Loucy (cell line): ENCODE results near the gene TMEM131.

Source experiments
- H2AFZ ChIP-seq: fragments of 200-600 bp; sonication (generic); 2 replicates; pipeline ENCODE4 v1.6.0; 2016; ENCODE audit warnings: antibody characterized with exemption, mild to moderate bottlenecking, low read length, moderate library complexity
- H3F3A ChIP-seq: fragments of 200-600 bp; 2 replicates; pipeline ENCODE4 v1.6.0; 2016; ENCODE audit warnings: antibody characterized with exemption, low read depth, mild to moderate bottlenecking
- H3K27me3 ChIP-seq: fragments of 200-600 bp; sonication (generic); 2 replicates; pipeline ENCODE4 v1.6.1; 2014; ENCODE audit warnings: low read length, mild to moderate bottlenecking; ENCODE audit not compliant: insufficient read depth, poor library complexity, severe bottlenecking
- H3K36me3 ChIP-seq: fragments of 200-600 bp; sonication (generic); 2 replicates; pipeline ENCODE4 v1.6.1; 2016; ENCODE audit warnings: low read length; ENCODE audit not compliant: insufficient read depth
- H3K4me1 ChIP-seq: fragments of 200-600 bp; sonication (generic); 2 replicates; pipeline ENCODE4 v1.5.1; 2014; ENCODE audit warnings: low read length, mild to moderate bottlenecking; ENCODE audit not compliant: insufficient read depth, poor library complexity, severe bottlenecking
- H3K4me2 ChIP-seq: fragments of 200-600 bp; sonication (generic); 2 replicates; pipeline ENCODE4 v1.6.0; 2014; ENCODE audit warnings: antibody characterized with exemption, low read length, low read depth, mild to moderate bottlenecking; ENCODE audit not compliant: poor library complexity, severe bottlenecking
- H3K4me3 ChIP-seq: fragments of 200-600 bp; sonication (generic); 2 replicates; pipeline ENCODE4 v1.5.1; 2014; ENCODE audit warnings: low read length, mild to moderate bottlenecking, mixed read lengths; ENCODE audit not compliant: poor library complexity, severe bottlenecking
- H3K79me2 ChIP-seq: fragments of 200-600 bp; sonication (generic); 2 replicates; pipeline ENCODE4 v1.6.1; 2014; ENCODE audit warnings: low read length; ENCODE audit not compliant: insufficient read depth
- H3K9ac ChIP-seq: fragments of 200-600 bp; sonication (generic); 2 replicates; pipeline ENCODE4 v1.6.0; 2014; ENCODE audit warnings: mild to moderate bottlenecking, low read depth, low read length, moderate library complexity; ENCODE audit not compliant: poor library complexity, severe bottlenecking
- H3K9me2 ChIP-seq: fragments of 200-600 bp; sonication (generic); replicated peaks from 2 replicates; pipeline ENCODE4 v1.6.1; 2016; ENCODE audit warnings: low read depth, low read length, mixed read lengths
- H3K9me3 ChIP-seq: fragments of 200-600 bp; sonication (generic); 2 replicates; pipeline ENCODE4 v1.6.1; 2014; ENCODE audit warnings: mild to moderate bottlenecking, antibody characterized with exemption, low read length, low read depth; ENCODE audit not compliant: insufficient read depth
- H4K20me1 ChIP-seq: fragments of 200-600 bp; sonication (generic); 2 replicates; pipeline ENCODE4 v1.6.0; 2014; ENCODE audit warnings: antibody characterized with exemption, low read length, mild to moderate bottlenecking; ENCODE audit not compliant: insufficient read depth, poor library complexity, severe bottlenecking
- EZH2phosphoT487 ChIP-seq: fragments of 200-600 bp; IDR thresholded peaks from 2 replicates; pipeline ENCODE4 v1.6.1; 2018; ENCODE audit warnings: antibody characterized with exemption, mild to moderate bottlenecking, moderate library complexity, borderline replicate concordance
- TF ChIP-seq, protein P1 (sequence below): fragments of 200-600 bp; sonication (generic); conservative IDR thresholded peaks from 2 replicates; pipeline ENCODE4 v1.5.1; 2014; ENCODE audit warnings: mild to moderate bottlenecking, antibody characterized with exemption, low read length

Gene TMEM131

DNA sequence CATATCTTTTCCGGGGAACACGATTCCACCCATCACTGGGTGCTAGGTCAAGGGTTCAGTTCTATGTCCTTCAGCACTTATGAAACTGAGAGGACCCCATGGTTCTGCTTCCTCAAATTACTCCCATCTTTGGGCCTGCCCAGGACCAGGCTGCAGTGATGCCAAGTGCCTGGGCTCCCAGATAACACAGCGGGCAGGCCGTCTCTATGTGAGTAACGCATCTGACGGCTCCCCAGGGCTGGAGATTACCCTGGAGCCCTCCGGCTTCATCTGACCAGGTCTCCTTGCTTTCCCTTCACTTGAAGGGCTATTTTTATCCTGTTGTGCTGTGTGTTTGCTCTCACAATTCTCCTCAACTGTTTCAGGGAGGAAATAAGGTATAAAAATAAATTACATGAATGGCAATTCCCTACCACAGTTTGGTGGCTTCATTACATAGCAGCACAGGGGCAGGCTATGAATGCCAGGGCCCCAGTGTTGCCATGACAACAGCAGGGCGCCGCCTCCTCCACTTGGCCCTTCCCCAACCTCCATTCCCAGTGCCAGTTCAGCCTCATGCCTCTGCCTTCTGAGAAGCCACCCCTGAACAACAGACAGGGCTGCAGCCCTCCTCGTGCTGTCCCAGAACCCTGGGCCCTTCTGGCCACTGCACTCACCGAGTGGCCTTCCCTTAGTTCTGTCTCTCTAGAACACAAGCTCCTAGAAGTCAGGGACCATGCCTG is 25.4 kb upstream of the TMEM131 start:
- Histone ChIP-seq H3K4me1 (peaks cover 4% of the 10 kb centered on the region), H3F3A (no peaks in the 10 kb centered on the region), H3K9me3 (no peaks in the 10 kb centered on the region), H3K9me2 (no peaks in the 10 kb centered on the region), H3K27me3 (no peaks in the 10 kb centered on the region), H2AFZ (no peak overlapping the region), H3K79me2 (no peaks in the 10 kb centered on the region), H4K20me1 (no peaks in the 10 kb centered on the region), H3K9ac (no peak overlapping the region), H3K36me3 (no peaks in the 10 kb centered on the region), H3K4me2 (no peak overlapping the region), H3K4me3 (no peak overlapping the region)
- TF ChIP-seq EZH2phosphoT487 = no peak
- TF ChIP-seq, protein P1, sequence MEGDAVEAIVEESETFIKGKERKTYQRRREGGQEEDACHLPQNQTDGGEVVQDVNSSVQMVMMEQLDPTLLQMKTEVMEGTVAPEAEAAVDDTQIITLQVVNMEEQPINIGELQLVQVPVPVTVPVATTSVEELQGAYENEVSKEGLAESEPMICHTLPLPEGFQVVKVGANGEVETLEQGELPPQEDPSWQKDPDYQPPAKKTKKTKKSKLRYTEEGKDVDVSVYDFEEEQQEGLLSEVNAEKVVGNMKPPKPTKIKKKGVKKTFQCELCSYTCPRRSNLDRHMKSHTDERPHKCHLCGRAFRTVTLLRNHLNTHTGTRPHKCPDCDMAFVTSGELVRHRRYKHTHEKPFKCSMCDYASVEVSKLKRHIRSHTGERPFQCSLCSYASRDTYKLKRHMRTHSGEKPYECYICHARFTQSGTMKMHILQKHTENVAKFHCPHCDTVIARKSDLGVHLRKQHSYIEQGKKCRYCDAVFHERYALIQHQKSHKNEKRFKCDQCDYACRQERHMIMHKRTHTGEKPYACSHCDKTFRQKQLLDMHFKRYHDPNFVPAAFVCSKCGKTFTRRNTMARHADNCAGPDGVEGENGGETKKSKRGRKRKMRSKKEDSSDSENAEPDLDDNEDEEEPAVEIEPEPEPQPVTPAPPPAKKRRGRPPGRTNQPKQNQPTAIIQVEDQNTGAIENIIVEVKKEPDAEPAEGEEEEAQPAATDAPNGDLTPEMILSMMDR = no peak

DNA sequence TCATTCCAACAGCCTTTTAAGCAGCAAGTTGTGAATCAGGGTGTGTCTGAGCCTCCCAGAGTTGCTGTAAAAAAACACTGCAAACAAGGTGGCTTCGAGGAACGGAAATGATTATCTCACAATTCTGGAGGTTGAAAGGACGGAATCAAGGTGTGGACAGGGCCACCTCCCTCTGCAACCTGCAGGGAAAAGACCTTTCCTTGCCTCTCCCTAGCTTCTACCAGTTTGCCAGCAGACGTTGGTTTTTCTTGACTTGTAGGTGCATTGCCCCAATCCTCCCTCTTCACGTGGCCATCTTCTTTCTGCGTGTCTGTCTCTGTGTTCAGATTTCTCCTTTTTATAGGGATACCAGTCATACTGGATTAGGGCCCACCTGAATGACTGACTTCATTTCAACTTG is 24.8 kb upstream of the TMEM131 start:
- Histone ChIP-seq H3K36me3 (no peaks in the 10 kb centered on the region), H3K9me2 (no peaks in the 10 kb centered on the region), H2AFZ (no peak overlapping the region), H3K4me3 (no peak overlapping the region), H3K4me2 (no peak overlapping the region), H3K79me2 (no peaks in the 10 kb centered on the region), H3K27me3 (no peaks in the 10 kb centered on the region), H3F3A (no peaks in the 10 kb centered on the region), H3K4me1 (no peaks in the 10 kb centered on the region), H3K9ac (no peak overlapping the region), H4K20me1 (no peaks in the 10 kb centered on the region), H3K9me3 (no peaks in the 10 kb centered on the region)
- no peak for TF ChIP-seq EZH2phosphoT487
- TF ChIP-seq, protein P1 = no peak

DNA sequence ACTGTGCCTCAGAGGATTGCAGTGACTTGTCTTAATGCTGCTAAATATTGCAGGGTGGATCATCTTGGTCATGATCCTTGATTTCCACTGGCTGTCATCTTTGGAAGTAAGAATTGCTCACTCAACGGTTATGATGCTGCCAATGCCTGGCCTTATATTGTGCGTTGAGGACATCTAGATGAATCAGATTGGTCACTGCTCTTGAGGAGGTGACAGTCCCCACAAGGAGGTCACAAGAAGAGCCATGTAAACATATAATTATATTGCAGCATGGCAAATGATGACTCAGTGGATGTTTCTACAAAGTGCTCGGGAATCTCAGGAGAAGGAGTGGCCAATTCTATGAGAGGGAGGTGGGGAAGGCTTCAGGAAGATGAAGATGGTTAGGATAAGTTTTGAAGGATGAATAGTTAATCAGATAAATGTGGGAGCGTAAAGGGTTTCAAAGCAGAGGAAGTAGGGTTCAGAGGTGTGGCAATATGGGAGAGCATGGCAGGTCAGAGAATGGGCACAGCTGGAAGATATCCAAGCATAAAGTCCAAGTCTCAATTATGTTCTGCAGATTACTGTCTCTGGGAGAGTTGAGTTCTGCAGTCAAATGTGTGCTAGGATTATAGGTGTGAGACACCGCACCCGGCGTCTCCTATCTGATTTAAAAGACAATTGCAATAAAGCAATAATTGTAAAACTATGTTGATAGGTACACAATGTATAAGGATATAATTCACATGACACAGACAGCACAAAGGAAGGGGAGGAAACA is 21.3 kb upstream of the TMEM131 start:
- H3K4me3 ChIP-seq = no peak overlapping the region
- TF ChIP-seq, protein P1 = no peak
- TF ChIP-seq EZH2phosphoT487 = no peak

More for the DNA sequence above, 21.3 kb upstream of the TMEM131 start:
- Histone ChIP-seq H3K4me2 (no peak overlapping the region), H3K9ac (no peak overlapping the region), H3K4me1 (no peaks in the 10 kb centered on the region), H2AFZ (no peak overlapping the region), H3K9me3 (no peaks in the 10 kb centered on the region), H3K9me2 (no peaks in the 10 kb centered on the region), H3F3A (no peaks in the 10 kb centered on the region), H3K79me2 (no peaks in the 10 kb centered on the region), H3K27me3 (no peaks in the 10 kb centered on the region), H4K20me1 (no peaks in the 10 kb centered on the region), H3K36me3 (no peaks in the 10 kb centered on the region)
